ENCODE measurements around the gene USB1.

The USB1 gene

DNA sequence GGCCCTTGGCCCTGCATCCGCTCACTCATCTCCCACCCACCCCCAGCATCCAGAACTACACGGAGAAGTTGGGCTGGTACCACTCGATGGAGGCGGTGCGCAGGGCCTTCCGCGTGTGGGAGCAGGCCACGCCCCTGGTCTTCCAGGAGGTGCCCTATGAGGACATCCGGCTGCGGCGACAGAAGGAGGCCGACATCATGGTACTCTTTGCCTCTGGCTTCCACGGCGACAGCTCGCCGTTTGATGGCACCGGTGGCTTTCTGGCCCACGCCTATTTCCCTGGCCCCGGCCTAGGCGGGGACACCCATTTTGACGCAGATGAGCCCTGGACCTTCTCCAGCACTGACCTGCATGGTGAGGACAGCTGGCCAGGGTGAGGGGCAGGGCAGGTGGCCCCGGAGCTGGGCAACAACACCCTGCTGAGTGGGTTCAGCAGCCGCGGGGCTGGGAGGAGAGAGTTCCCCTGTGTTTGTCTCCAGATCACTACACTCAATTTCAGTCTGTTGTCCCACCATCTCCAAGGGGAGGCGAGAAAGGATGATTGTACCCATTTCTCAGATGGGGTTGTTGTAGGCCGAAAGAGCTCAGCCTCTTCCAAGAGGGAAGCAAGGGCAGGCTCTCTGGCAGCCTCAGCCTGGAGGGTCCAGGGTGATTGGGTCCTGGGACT lies 38.8 kb downstream of the USB1 start:
- H3K36me3 ChIP-seq (ENCODE audit: control insufficient read depth in 5 of 5, insufficient read depth in 5 of 5, low read length in 5 of 5), result peaks cover 0 to 72% (median 68%) of the 10 kb centered on the region in 5 donors
- H3K27ac ChIP-seq (ENCODE audit: low read depth, low read length), result no peak overlapping the region
- peaks cover 2 to 25% (median 16%) of the 10 kb centered on the region in 5 donors for H3K4me1 ChIP-seq (ENCODE audit: control insufficient read depth in 5 of 5, insufficient read depth in 5 of 5, low read length in 5 of 5)
- no peaks in the 10 kb centered on the region for H3K9me3 ChIP-seq (ENCODE audit: control insufficient read depth in 5 of 5, low read length in 5 of 5)
- no peak overlapping the region for H3K9ac ChIP-seq (ENCODE audit: low read length in 5 of 5)
- H3K27me3 ChIP-seq (ENCODE audit: control insufficient read depth in 5 of 5, insufficient read depth in 4 of 5, low read length in 5 of 5), result no peaks in the 10 kb centered on the region
- no peak overlapping the region for H3K4me3 ChIP-seq (ENCODE audit: low read depth in 1 of 5, low read length in 5 of 5)

GRCh38 chr16:58040496-58040846 lies 39.3 kb downstream of the USB1 start:
- Histone ChIP-seq H3K9me3 (ENCODE audit: control insufficient read depth in 5 of 5, low read length in 5 of 5) (no peaks in the 10 kb centered on the region), H3K4me1 (ENCODE audit: control insufficient read depth in 5 of 5, insufficient read depth in 5 of 5, low read length in 5 of 5) (peaks cover 2 to 24% (median 15%) of the 10 kb centered on the region in 5 donors), H3K27me3 (ENCODE audit: control insufficient read depth in 5 of 5, insufficient read depth in 4 of 5, low read length in 5 of 5) (no peaks in the 10 kb centered on the region), H3K27ac (ENCODE audit: low read depth, low read length) (no peak overlapping the region), H3K9ac (ENCODE audit: low read length in 5 of 5) (no peak overlapping the region), H3K4me3 (ENCODE audit: low read depth in 1 of 5, low read length in 5 of 5) (no peak overlapping the region), H3K36me3 (ENCODE audit: control insufficient read depth in 5 of 5, insufficient read depth in 5 of 5, low read length in 5 of 5) (peaks cover 0 to 76% (median 72%) of the 10 kb centered on the region in 5 donors)

DNA sequence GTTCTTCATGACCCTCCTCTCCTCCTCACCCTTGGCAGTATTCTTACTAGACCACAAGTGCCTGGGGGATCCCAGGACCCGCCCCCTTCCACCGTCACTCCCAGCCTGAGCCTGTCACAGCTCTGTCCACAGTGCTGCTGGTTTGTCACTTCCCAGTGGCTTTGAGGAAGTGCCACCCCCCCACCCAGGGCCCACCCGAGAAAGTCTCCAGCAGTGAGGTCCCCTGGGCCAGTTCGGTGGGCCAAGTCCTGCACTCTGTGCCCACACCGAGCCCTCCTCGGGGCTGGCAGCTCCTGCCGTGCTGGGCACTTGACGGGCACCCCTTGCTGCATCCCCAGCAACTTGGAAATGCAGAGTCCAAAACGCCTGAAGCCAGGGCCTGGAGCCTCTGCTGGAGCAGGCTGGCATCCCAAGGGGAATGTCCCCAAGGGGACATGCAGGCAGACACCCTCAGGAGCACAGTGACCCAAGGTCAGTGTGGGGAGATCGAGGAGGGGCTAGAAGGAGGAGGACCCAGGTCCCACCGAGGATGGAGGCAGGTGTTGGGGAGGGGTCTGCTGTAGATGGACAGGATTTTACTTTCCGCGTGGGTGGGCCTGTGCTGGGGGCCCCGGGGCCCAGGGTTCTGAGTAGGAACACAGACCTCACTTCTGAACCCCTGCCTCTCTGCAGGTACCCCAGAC lies 39.9 kb downstream of the USB1 start:
- no peak overlapping the region for H3K9ac ChIP-seq (ENCODE audit: low read length in 5 of 5)
- H3K27me3 ChIP-seq (ENCODE audit: control insufficient read depth in 5 of 5, insufficient read depth in 4 of 5, low read length in 5 of 5), result no peaks in the 10 kb centered on the region
- peaks cover 2 to 22% (median 11%) of the 10 kb centered on the region in 5 donors for H3K4me1 ChIP-seq (ENCODE audit: control insufficient read depth in 5 of 5, insufficient read depth in 5 of 5, low read length in 5 of 5)
- no peaks in the 10 kb centered on the region for H3K9me3 ChIP-seq (ENCODE audit: control insufficient read depth in 5 of 5, low read length in 5 of 5)
- peaks cover 0 to 78% (median 72%) of the 10 kb centered on the region in 5 donors for H3K36me3 ChIP-seq (ENCODE audit: control insufficient read depth in 5 of 5, insufficient read depth in 5 of 5, low read length in 5 of 5)
- H3K27ac ChIP-seq (ENCODE audit: low read depth, low read length), result no peak overlapping the region
- H3K4me3 ChIP-seq (ENCODE audit: low read depth in 1 of 5, low read length in 5 of 5), result no peak overlapping the region

GRCh38 chr16:58041628-58041955 lies 40.4 kb downstream of the USB1 start:
- peaks cover 2 to 22% (median 7%) of the 10 kb centered on the region in 5 donors for H3K4me1 ChIP-seq (ENCODE audit: control insufficient read depth in 5 of 5, insufficient read depth in 5 of 5, low read length in 5 of 5)
- no peak overlapping the region for H3K9ac ChIP-seq (ENCODE audit: low read length in 5 of 5)
- peaks cover 0 to 78% (median 72%) of the 10 kb centered on the region in 5 donors for H3K36me3 ChIP-seq (ENCODE audit: control insufficient read depth in 5 of 5, insufficient read depth in 5 of 5, low read length in 5 of 5)
- no peak overlapping the region for H3K4me3 ChIP-seq (ENCODE audit: low read depth in 1 of 5, low read length in 5 of 5)
- no peak overlapping the region for H3K27ac ChIP-seq (ENCODE audit: low read depth, low read length)
- H3K27me3 ChIP-seq (ENCODE audit: control insufficient read depth in 5 of 5, insufficient read depth in 4 of 5, low read length in 5 of 5), result no peaks in the 10 kb centered on the region
- no peaks in the 10 kb centered on the region for H3K9me3 ChIP-seq (ENCODE audit: control insufficient read depth in 5 of 5, low read length in 5 of 5)

- no peaks in the 10 kb centered on the region for H3K27me3 ChIP-seq (ENCODE audit: control insufficient read depth in 5 of 5, insufficient read depth in 4 of 5, low read length in 5 of 5)
- no peak overlapping the region for H3K27ac ChIP-seq (ENCODE audit: low read depth, low read length)
- H3K4me3 ChIP-seq (ENCODE audit: low read depth in 1 of 5, low read length in 5 of 5), result no peak overlapping the region
- no peaks in the 10 kb centered on the region for H3K9me3 ChIP-seq (ENCODE audit: control insufficient read depth in 5 of 5, low read length in 5 of 5)
- H3K36me3 ChIP-seq (ENCODE audit: control insufficient read depth in 5 of 5, insufficient read depth in 5 of 5, low read length in 5 of 5), result peaks cover 0 to 78% (median 72%) of the 10 kb centered on the region in 5 donors
- H3K4me1 ChIP-seq (ENCODE audit: control insufficient read depth in 5 of 5, insufficient read depth in 5 of 5, low read length in 5 of 5), result peaks cover 2 to 27% (median 12%) of the 10 kb centered on the region in 5 donors
- H3K9ac ChIP-seq (ENCODE audit: low read length in 5 of 5), result no peak overlapping the region
Observed at GRCh38 chr16:58042001-58042885, 41.0 kb downstream of the USB1 start.

DNA sequence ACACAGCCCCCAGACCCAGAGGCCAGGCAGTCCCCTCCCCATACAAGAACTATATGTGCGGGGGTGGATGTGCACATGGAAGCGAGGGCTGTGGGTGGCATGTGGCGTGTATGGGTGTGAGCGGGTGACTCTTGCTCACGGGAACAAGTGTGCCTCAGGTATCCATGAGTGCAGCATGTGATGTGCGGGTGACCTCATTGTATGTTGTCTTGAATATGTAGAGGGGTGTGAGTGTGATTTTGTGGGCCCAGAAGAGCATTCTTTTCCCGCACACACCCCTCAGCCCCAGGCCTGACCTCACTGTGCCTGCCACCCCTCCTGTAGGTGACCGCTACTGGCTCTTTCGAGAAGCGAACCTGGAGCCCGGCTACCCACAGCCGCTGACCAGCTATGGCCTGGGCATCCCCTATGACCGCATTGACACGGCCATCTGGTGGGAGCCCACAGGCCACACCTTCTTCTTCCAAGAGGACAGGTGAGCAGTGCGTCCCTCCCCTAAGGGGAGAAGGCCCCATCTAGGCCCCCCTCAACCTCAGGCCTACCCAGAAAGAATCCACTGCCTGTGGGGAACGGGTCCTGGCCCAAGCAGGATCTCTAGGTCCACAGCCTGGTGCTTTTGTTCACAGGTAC lies 41.8 kb downstream of the USB1 start:
- no peaks in the 10 kb centered on the region for H3K9me3 ChIP-seq (ENCODE audit: control insufficient read depth in 5 of 5, low read length in 5 of 5)
- peaks cover 0 to 76% (median 66%) of the 10 kb centered on the region in 5 donors for H3K36me3 ChIP-seq (ENCODE audit: control insufficient read depth in 5 of 5, insufficient read depth in 5 of 5, low read length in 5 of 5)
- no peaks in the 10 kb centered on the region for H3K27me3 ChIP-seq (ENCODE audit: control insufficient read depth in 5 of 5, insufficient read depth in 4 of 5, low read length in 5 of 5)
- no peak overlapping the region for H3K4me3 ChIP-seq (ENCODE audit: low read depth in 1 of 5, low read length in 5 of 5)
- no peak overlapping the region for H3K9ac ChIP-seq (ENCODE audit: low read length in 5 of 5)
- H3K4me1 ChIP-seq (ENCODE audit: control insufficient read depth in 5 of 5, insufficient read depth in 5 of 5, low read length in 5 of 5), result peaks cover 2 to 27% (median 20%) of the 10 kb centered on the region in 5 donors
- H3K27ac ChIP-seq (ENCODE audit: low read depth, low read length), result no peak overlapping the region

DNA sequence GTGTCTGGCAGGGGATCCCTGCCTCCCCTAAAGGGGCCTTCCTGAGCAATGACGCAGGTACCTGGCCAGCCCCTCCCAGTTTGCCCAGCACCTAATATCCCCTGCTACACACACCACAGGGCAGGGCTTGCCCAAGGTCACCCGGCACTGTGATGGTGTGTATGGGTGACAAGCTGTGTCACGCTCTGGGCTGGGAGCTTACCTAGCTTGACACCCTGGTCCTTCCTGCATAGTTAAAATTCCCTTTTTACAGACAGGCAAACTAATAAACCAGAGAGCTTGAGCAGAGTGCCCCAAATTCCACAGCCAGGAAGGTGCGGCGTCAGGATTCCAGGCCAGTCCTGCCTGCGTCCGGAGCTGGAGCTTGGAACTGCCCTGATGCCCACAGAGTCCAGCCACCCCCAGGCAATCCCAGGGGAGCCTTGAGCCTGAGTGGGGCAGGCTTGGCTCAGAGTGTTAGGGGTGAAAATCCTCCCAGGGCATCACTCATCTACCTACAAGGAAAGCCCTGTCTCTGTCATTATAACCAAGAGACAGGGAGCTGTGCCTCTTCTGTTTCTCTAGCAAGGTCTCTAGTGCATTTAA lies 42.5 kb downstream of the USB1 start:
- Histone ChIP-seq H3K36me3 (ENCODE audit: control insufficient read depth in 5 of 5, insufficient read depth in 5 of 5, low read length in 5 of 5) (peaks cover 0 to 69% (median 63%) of the 10 kb centered on the region in 5 donors), H3K27me3 (ENCODE audit: control insufficient read depth in 5 of 5, insufficient read depth in 4 of 5, low read length in 5 of 5) (no peaks in the 10 kb centered on the region), H3K9ac (ENCODE audit: low read length in 5 of 5) (no peak overlapping the region), H3K4me1 (ENCODE audit: control insufficient read depth in 5 of 5, insufficient read depth in 5 of 5, low read length in 5 of 5) (peaks cover 2 to 28% (median 21%) of the 10 kb centered on the region in 5 donors), H3K4me3 (ENCODE audit: low read depth in 1 of 5, low read length in 5 of 5) (no peak overlapping the region), H3K9me3 (ENCODE audit: control insufficient read depth in 5 of 5, low read length in 5 of 5) (no peaks in the 10 kb centered on the region), H3K27ac (ENCODE audit: low read depth, low read length) (no peak overlapping the region)

DNA sequence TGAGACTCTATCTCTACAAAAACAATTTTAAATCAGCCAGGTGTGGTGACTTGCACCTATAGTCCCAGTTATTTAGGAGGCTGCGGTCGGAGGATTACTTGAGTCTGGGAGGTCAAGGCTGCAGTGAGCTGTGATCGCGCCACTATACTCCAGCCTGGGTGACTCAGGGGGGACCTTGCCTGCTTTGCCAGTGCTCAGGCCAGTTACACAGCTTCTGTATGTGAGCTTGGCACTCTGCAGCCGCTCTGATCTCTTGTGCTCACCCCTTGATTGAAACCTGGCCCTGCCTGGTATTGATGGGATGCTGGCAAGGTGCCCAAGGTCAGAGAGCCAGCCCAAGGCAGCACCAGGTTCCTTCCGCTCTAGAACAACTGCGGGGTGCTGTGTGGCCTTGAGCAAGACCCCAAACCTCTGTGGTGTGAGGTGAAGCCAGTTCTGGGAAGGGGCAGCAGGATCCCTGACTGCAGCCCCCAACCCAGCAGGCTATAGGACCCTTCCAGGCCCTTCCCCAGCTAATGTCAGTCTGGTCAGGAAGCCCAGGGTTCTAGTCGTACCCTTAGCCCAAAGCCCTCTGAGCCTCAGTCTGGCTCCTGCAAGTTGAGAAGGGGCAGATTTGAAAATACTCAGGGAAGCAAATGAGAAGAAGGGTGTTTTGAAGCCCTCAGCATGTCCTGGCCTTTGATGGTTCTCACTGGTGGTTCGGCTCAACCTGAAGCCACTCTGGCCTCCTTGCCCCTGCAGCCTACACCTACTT lies 43.2 kb downstream of the USB1 start:
- no peak overlapping the region for H3K9ac ChIP-seq (ENCODE audit: low read length in 5 of 5)
- no peaks in the 10 kb centered on the region for H3K27me3 ChIP-seq (ENCODE audit: control insufficient read depth in 5 of 5, insufficient read depth in 4 of 5, low read length in 5 of 5)
- peaks cover 0 to 34% (median 24%) of the 10 kb centered on the region in 5 donors for H3K4me1 ChIP-seq (ENCODE audit: control insufficient read depth in 5 of 5, insufficient read depth in 5 of 5, low read length in 5 of 5)
- H3K9me3 ChIP-seq (ENCODE audit: control insufficient read depth in 5 of 5, low read length in 5 of 5), result no peaks in the 10 kb centered on the region
- no peak overlapping the region for H3K4me3 ChIP-seq (ENCODE audit: low read depth in 1 of 5, low read length in 5 of 5)
- H3K36me3 ChIP-seq (ENCODE audit: control insufficient read depth in 5 of 5, insufficient read depth in 5 of 5, low read length in 5 of 5), result peaks cover 0 to 62% (median 58%) of the 10 kb centered on the region in 5 donors
- no peak overlapping the region for H3K27ac ChIP-seq (ENCODE audit: low read depth, low read length)

GRCh38 chr16:58045096-58045495 lies 43.9 kb downstream of the USB1 start:
- no peak overlapping the region for H3K4me3 ChIP-seq (ENCODE audit: low read depth in 1 of 5, low read length in 5 of 5)
- H3K27me3 ChIP-seq (ENCODE audit: control insufficient read depth in 5 of 5, insufficient read depth in 4 of 5, low read length in 5 of 5), result no peaks in the 10 kb centered on the region
- H3K9ac ChIP-seq (ENCODE audit: low read length in 5 of 5), result no peak overlapping the region
- no peak overlapping the region for H3K27ac ChIP-seq (ENCODE audit: low read depth, low read length)
- peaks cover 0 to 39% (median 24%) of the 10 kb centered on the region in 5 donors for H3K4me1 ChIP-seq (ENCODE audit: control insufficient read depth in 5 of 5, insufficient read depth in 5 of 5, low read length in 5 of 5)
- peaks cover 0 to 56% (median 52%) of the 10 kb centered on the region in 5 donors for H3K36me3 ChIP-seq (ENCODE audit: control insufficient read depth in 5 of 5, insufficient read depth in 5 of 5, low read length in 5 of 5)
- H3K9me3 ChIP-seq (ENCODE audit: control insufficient read depth in 5 of 5, low read length in 5 of 5), result no peaks in the 10 kb centered on the region

Data from subcutaneous abdominal adipose tissue (tissue), 5 donors.